Mucosa of descending colon (tissue), 3 donors: ENCODE data around the gene SELPLG. TPM values are rescaled to one million over a fixed set of nuclear protein-coding genes. Genes with fewer than 3 reads are reported as not detected.
A peak's percentile ranks its signal among the peaks of the same experiment; 100 is the strongest.

ENCODE experiments used
- ATAC-seq: fragments of 200-7000 bp; cut with Tn5 transposase; one replicate; pipeline ENCODE4 v1.9.1; 2020; ENCODE audit warnings: mild to moderate bottlenecking, moderate library complexity
- DNase-seq, 3 donors: peaks; one replicate each; pipeline ENCODE4 v3.0.0-alpha.2; 2020
- H3K36me3 ChIP-seq: fragments of 200-600 bp; one replicate; pipeline ENCODE4 v1.8.0; 2021; ENCODE audit warnings: low read depth, mild to moderate bottlenecking
- H3K4me1 ChIP-seq: fragments of 200-600 bp; one replicate; pipeline ENCODE4 v1.8.0; 2021; ENCODE audit warnings: low read depth, mild to moderate bottlenecking
- H3K4me3 ChIP-seq: fragments of 200-600 bp; one replicate; pipeline ENCODE4 v1.8.0; 2021; ENCODE audit warnings: mild to moderate bottlenecking
- H3K9me3 ChIP-seq: fragments of 200-600 bp; one replicate; pipeline ENCODE4 v1.8.0; 2021; ENCODE audit warnings: mild to moderate bottlenecking
- CTCF ChIP-seq: fragments of 200-600 bp; IDR thresholded peaks from one replicate; pipeline ENCODE4 v1.8.0; 2022; ENCODE audit warnings: antibody characterized with exemption, mild to moderate bottlenecking
- intact Hi-C, 2 donors: fragments of 100-400 bp; cut with DNase I in 1 of 2; cut with micrococcal nuclease in 1 of 2; formaldehyde crosslinking; loops; one replicate each; pipeline versions ENCODE4 v1.11.0 to v1.11.1; 2022; cut with DNase I, micrococcal nuclease
- total RNA-seq, 3 donors: library from RNA; stranded (reverse); fragmentation: NEBNext Ultra II Directional in 2 of 3; extraction: Animal tissue kit (Norgen Biotek cat#: 25700) in 2 of 3; gene quantifications; one replicate each; pipeline versions ENCODE4 v1.2.1 to v1.2.4, GENCODE V29; 2021 to 2023
- donor health status: DM: no; HTN: no; CAD: no; lungs with moderate emphysema.
- donor health status: DM: no; HTN: no; CAD: no.
- donor health status: DM: no; HTN: yes; CAD: no.

Gene SELPLG
- total RNA-seq, 3 donors from 2014 or later: 3.3 to 6.5 (median 6.0) TPM

GRCh38 chr12:108629824-108630476, 3.7 kb downstream of the SELPLG start:
- H3K36me3 ChIP-seq: no peaks in the 10 kb centered on the region
- no peak for DNase-seq
- intact Hi-C loops: no loop called here

GRCh38 chr12:108629151-108629550, 4.5 kb downstream of the SELPLG start:
- no peak overlapping the region for H3K4me3 ChIP-seq
- H3K36me3 ChIP-seq: no peaks in the 10 kb centered on the region
- intact Hi-C loops: no loop called here
- H3K4me1 ChIP-seq: peaks cover 8% of the 10 kb centered on the region
- ATAC-seq: no peak
- H3K9me3 ChIP-seq: no peaks in the 10 kb centered on the region
- no peak for TF ChIP-seq CTCF
- DNase-seq: no peak

More at GRCh38 chr12:108629824-108630476, 3.7 kb downstream of the SELPLG start:
- peak; percentile 3 for ATAC-seq
- TF ChIP-seq CTCF: no peak
- Histone ChIP-seq H3K4me3 (no peak overlapping the region), H3K9me3 (no peaks in the 10 kb centered on the region), H3K4me1 (peaks cover 6% of the 10 kb centered on the region)

DNA sequence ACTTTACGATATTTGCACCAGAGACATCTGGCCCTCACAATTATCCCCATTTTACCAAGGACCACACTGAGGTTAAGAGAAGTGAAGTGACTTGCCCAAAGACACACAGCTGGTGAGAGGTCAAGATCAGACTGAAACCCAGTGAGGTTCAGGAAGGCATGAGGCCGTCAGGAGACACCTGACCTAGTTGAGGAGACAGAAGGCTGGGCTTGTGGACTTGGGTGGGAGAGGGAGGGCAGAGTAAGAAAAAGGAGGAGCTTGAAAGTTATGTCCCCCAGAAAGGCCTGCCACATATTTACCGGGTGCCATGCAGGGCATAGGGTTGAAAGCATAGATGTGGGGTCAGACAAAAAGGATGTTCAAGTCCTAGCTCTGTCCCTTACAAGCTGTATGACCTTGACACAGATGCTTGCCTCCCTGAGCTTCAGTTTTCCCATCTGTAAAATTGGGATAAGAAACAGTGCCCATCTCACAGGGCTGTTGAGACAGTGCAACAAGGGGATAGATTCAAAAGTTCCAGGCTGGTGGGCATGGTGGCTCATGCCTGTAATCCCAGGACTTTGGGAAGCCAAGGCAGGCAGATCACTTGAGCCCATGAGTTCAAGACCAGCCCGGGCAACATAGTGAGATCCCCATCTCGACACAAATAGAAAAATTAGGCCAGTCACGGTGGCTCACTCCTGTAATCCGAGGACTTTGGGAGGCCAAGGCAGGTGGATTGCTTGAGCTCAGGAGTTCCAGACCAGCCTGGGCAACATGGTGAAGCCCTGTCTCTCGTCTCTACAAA, 6.4 kb downstream of the SELPLG start:
- DNase-seq: no peak
- intact Hi-C loops: no loop called here
- H3K4me1 ChIP-seq: peaks cover 8% of the 10 kb centered on the region
- ATAC-seq: no peak
- H3K9me3 ChIP-seq: no peaks in the 10 kb centered on the region
- no peak overlapping the region for H3K4me3 ChIP-seq
- no peaks in the 10 kb centered on the region for H3K36me3 ChIP-seq
- no peak for TF ChIP-seq CTCF

- intact Hi-C loops: no loop called here
- H3K9me3 ChIP-seq: no peaks in the 10 kb centered on the region
- DNase-seq: no peak
- H3K4me3 ChIP-seq: no peak overlapping the region
- no peak for ATAC-seq
- TF ChIP-seq CTCF: no peak
- H3K36me3 ChIP-seq: no peaks in the 10 kb centered on the region
- peaks cover 2% of the 10 kb centered on the region for H3K4me1 ChIP-seq
These were observed 8.5 kb downstream of the SELPLG start for GRCh38 chr12:108625228-108625627.

GRCh38 chr12:108623577-108623976, 10.1 kb downstream of the SELPLG start:
- TF ChIP-seq CTCF: no peak
- intact Hi-C loops: no loop called here
- Histone ChIP-seq H3K4me3 (no peak overlapping the region), H3K9me3 (no peaks in the 10 kb centered on the region), H3K36me3 (no peaks in the 10 kb centered on the region), H3K4me1 (peaks cover 2% of the 10 kb centered on the region)
- DNase-seq (peak in 2 of 3 donors; percentile 18 to 47), ATAC-seq (no peak)
